ENCODE data around the gene MTR.
"Not testable (repeated sequence)": the region's sequence is repeated elsewhere in the genome, so short reads cannot be mapped to it uniquely, and the experiment has no call there.

The MTR gene

GRCh38 chr1:236908669-236909068 lies 113.6 kb downstream of the MTR start:
- DNase-seq: no peak

GRCh38 chr1:236911047-236911446 lies 116.0 kb downstream of the MTR start:
- DNase-seq: not testable (repeated sequence)

DNA sequence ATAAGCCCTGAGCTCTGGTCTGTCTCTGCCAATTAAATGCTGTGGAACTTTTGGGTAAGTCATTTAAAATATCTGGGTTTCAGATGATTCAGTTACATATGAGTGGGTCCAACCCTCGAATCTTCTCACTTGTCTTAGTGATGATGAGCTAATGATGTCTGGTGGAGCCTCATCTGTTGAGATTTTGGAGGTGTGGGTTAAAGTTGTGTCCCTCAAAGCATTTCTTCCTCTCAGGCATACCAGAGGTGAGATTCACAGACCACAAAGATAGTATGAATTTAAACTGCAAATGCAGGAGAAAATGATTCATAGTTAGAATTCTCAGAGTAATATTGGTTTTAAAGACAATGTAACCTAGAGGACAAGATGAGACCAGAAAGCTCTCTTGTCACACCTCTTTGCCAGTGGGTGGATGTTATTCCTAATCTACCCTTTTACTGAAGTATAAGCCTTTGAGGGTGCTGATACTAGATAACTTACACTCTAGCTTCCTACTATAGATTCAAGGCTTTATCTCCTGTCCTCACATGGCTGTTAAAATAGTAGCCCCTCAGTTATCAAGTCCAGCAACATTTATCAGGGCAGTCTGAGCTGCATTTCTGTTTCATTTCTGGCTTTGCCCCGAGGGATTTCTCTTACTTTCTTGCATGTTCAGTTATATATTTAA lies 118.4 kb downstream of the MTR start:
- no peak for DNase-seq

DNA sequence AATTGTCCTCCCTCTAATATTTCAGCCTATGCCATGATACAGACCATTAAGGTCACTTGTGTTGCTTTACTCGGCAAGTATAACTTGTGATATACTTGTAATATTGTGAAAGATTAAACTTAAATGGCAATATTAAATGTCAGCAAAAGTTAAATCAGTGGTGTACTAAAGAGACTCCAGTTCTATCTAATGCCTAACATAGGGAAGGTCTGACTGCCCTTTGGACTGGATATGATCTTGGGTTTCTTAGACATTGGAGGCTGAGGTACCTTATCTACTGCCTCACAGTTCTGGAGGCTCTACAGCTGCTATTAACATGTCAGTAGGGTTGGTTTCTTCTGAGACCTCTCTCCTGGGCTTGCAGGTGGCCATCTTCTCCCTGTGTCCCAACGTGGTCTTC lies 119.3 kb downstream of the MTR start:
- DNase-seq: no peak

DNA sequence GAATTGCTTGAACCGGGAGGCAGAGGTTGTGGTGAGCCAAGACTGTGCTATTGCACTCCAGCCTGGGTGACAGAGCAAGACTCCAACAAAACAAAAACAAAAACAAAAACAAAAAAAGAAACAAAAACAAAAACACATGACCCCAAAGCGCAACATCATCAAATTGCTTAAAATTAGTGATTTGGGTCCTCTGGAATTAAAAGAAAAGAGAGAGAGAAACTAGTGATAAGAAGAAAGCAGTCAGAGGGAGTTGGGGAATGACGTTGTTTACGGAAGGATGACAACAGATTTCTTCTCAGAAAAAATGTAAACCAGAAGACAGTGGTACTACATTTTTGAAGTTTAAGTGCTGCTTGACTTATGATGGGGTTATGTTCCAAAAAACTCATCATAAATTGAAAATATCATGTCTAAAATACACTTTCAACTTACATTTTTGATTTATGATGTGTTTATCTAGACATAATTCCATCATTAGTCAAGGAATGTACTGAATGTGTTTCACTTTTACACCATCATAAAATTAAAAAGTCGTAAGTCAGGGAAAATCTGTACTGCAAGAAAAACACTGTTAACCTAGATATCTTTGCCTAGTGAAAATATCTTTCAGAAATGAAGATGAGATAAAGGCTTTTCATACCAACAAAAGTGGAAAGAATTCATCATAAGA lies 121.2 kb downstream of the MTR start:
- DNase-seq: no peak

DNA sequence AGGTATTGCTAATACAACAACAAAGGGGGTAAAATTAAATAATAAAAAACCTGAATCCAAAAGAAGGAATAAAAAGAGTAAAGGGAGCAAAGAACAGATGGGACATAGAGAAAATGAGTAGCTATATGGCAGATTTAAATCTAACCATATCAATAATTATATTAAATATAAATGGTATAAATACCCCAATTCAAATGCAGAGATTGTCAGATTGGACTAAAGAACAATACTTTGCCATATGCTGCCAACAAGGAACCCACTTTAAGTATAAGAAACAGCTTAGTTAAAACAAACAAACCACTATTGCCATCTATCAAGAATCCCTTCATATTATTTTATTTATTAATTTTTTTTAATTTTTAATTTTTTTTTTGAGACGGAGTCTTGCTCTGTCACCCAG lies 122.4 kb downstream of the MTR start:
- DNase-seq: no peak

GRCh38 chr1:236920286-236920894 lies 125.3 kb downstream of the MTR start:
- no peak for DNase-seq

GRCh38 chr1:236921610-236922009 lies 126.5 kb downstream of the MTR start:
- no peak for DNase-seq

DNA sequence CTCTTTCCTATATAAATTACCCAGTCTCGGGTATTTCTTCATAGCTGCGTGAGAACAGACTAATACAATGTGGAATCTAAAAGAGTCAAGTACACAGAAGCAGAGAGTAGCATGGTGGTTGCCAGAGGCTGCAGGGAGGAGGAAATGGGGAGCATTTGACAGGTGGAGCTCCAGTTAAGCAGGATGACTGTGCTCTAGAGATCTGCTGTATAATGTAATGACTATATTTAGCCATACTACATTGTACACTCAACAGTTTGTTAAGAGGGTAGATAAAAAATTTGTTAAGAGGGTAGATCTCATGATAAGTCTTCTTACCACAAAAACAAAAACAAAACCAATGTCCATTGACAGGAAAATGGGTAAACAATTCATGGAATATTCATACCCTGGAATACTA lies 127.1 kb downstream of the MTR start:
- no peak for DNase-seq

- DNase-seq: no peak
Measured at GRCh38 chr1:236925386-236925785, 130.3 kb downstream of the MTR start.

DNA sequence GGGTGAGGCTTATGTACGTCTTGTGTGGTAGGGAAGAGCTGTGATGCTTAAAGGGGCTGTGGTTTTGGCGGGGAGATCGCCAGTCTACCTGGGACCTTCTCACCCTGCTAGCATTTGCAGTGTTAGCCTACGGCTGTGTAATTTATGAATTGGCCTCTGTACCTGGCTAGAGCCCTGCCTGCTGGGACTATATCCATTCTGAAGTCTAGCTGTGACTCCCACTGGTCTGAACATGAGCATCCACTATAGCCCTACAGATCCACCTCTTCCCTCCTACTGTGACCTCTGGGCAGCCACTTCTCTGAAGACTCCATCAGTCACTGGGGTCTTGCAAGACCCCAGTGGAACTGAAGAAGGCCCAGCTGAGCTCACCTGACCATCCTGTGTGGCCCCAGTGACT lies 135.4 kb downstream of the MTR start:
- DNase-seq: no peak

DNA sequence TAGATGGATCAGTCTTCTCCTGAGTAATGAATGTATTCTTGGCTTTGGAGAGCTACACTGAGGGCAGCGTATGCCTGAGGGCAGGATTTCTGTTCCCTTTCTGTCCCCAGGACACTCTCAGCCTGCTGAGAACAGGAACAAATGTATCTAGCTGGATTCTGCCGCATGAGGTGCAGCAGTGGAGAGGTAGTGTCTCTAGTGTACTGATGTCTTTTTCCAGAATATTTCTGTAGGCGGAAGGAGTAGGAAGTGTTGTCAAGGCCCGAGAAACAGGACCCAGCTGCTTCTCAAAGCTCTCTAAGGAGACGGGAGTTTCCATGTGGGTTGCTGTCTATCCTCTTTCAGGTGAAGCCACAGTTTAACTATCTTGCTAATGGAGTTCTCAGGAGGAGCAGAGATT lies 143.7 kb downstream of the MTR start:
- DNase-seq: peak in 1 of 2 donors; percentile 33

DNA sequence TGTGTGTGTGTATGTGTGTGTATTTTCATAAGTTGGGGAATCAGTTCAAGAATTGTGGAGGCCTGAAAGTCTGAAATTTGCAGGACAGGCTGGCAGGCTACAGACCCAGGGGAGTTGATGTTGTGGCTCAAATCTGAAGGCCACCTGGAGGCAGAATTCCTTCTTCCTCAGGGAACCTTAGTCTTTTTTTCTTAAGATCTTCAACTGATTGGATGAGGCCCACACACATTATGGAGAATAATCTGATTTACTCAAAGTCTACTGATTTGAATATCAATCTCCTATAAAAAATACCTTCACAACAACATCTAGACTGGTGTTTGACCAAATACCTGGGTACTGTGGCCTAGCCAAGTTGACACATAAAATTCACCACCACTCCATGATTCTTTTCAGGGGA lies 147.3 kb downstream of the MTR start:
- no peak for DNase-seq

- DNase-seq: no peak
Measured at GRCh38 chr1:236944556-236944955, 149.5 kb downstream of the MTR start.

GRCh38 chr1:236945002-236945401 lies 149.9 kb downstream of the MTR start:
- no peak for DNase-seq

DNA sequence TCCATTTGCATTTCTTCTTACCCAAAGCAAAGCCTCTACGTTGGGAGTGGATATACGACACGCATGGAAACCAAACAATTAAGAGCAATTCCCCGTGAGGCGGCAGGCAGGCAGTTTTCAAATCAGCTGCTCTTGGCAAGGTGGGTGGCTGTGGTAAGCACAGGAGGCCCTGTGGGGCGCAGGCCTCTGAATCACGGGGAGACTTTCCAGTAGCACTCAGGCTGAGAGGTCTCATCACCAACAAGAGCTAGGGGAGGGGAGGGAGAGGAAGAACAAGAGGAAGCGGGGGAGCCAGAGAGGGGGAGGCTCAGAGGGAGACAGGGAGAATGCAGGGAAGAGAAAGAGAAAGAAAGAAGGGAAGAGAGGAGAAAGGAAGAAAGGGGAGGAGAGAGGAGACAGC lies 152.7 kb downstream of the MTR start:
- DNase-seq: no peak

DNA sequence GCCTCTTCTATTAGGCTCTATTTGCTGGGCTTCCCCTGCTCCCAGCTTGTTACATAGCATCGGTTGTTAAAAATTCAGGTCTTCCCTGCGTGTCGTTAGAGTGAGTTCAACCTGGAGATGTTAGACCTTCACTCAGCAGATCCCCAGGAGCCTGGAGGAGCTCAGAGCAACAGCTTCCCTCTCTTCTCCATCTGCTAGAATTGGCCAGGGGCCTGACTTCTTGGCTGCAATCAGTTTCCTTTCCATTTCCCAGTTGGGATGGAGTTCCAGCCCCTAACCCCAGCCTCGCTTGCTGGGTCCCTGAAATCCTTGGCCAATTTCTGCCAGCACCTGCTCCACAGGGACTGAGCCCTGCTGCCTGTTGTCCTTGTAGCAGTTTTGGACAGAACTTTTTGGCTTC lies 153.3 kb downstream of the MTR start:
- DNase-seq: no peak

DNA sequence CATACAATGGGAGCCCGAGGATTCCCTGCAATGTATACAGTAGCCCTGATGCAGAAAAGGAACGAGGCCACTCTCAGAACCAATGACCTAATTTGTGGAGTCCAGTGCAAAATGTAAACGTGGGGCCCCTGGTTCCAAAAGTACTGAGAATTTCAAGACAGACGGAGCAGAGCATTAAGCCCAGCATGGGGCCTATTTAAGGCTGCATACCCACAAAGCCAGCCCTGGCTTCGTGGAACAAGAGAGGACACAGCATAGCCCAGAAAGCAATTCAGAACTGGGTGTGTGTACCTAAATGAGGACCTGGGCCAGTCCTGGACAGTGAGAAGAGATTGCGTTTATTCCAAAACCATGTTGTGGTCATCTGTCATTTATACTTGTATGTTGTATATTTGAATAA lies 153.9 kb downstream of the MTR start:
- DNase-seq: no peak

- DNase-seq: no peak
Measured at GRCh38 chr1:236950365-236950764, 155.3 kb downstream of the MTR start.

DNA sequence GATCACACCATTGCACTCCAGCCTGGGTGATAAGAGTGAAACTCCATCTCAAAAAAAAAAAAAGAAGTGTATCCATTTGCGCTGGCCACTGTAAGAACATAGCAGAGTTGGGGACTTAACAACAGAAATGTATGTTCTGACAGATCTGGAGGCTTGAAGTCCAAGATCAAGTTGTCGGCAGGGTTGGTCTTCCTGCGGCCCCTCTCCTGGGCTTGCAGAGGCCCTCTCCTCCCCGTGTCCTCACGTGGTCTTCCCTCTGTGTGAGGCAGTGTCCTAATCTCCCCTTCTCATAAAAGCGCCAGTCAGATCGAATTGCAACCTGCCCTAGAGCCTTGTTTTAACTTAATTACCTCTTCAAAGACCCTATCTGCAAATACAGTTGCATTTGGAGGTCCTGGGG lies 156.6 kb downstream of the MTR start:
- DNase-seq: no peak

DNA sequence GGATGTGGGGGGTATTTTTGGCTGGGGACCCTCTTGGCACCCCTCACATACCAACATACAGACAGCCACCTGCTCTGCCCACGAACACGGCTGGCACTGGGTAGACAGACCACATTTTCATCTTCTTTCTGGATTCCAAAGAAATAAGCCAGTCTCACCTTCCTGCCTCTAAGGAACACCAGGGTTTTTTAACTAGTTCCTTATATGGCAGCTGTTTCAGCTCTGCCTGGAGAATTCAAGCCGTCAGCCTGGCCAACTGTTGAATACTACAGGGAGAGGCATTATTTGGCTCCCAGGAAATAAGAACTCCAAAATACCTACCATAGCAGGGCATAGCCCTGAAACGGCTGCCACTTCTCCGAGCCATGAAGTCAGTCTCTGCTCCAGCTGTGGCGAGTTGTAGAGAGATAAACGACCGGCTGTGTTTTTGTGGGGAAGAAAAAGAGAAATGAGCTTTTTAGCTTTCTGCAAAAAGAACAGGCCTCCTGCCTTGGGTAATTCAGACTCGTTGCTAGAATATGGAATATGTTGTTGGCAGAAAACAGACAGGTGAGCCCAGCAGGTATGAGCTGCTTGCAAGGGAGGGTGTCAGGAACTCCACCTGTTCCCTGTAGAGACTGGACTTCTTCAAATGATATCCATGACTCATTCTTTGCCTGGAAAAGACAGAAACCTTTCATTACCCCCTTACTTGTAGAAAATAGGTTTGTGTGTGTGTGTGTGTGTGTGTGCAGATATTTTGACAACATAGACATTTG lies 157.3 kb downstream of the MTR start:
- DNase-seq: no peak

- no peak for DNase-seq
Measured at GRCh38 chr1:236953151-236953700, 158.1 kb downstream of the MTR start.

Data from hippocampal formation (tissue), 2 donors.